NB4 (cell line): ENCODE data around the gene CCDC127.

Source experiments
- DNase-seq: peaks from one replicate; pipeline ENCODE4 v3.0.0; 2010; ENCODE audit warnings: low read depth
- H3K4me3 ChIP-seq: one replicate; pipeline ENCODE4 v1.5.1; 2011; ENCODE audit warnings: mild to moderate bottlenecking, low read depth, low read length, moderate library complexity
- MAX ChIP-seq: IDR thresholded peaks from 2 replicates; pipeline ENCODE4 v1.6.1; 2011; ENCODE audit warnings: low read depth, low read length
- MYC ChIP-seq: IDR thresholded peaks from 2 replicates; pipeline ENCODE4 v1.6.1; 2011; ENCODE audit warnings: low read depth, low read length
- POLR2A ChIP-seq: IDR thresholded peaks from 2 replicates; pipeline ENCODE4 v1.6.1; 2011; ENCODE audit warnings: mild to moderate bottlenecking; ENCODE audit not compliant: insufficient read length; ENCODE audit errors: extremely low read depth
- TF ChIP-seq, protein P1 (sequence below): IDR thresholded peaks from one replicate; pipeline ENCODE4 v1.5.1; 2012; ENCODE audit warnings: low read depth, low read length

CCDC127 gene

GRCh38 chr5:204001-204400, 14.0 kb downstream of the CCDC127 start:
- TF ChIP-seq MYC (no peak), MAX (no peak), POLR2A (no peak)
- TF ChIP-seq, protein P1, sequence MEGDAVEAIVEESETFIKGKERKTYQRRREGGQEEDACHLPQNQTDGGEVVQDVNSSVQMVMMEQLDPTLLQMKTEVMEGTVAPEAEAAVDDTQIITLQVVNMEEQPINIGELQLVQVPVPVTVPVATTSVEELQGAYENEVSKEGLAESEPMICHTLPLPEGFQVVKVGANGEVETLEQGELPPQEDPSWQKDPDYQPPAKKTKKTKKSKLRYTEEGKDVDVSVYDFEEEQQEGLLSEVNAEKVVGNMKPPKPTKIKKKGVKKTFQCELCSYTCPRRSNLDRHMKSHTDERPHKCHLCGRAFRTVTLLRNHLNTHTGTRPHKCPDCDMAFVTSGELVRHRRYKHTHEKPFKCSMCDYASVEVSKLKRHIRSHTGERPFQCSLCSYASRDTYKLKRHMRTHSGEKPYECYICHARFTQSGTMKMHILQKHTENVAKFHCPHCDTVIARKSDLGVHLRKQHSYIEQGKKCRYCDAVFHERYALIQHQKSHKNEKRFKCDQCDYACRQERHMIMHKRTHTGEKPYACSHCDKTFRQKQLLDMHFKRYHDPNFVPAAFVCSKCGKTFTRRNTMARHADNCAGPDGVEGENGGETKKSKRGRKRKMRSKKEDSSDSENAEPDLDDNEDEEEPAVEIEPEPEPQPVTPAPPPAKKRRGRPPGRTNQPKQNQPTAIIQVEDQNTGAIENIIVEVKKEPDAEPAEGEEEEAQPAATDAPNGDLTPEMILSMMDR, result no peak
- DNase-seq, result no peak
- H3K4me3 ChIP-seq, result no peak overlapping the region

DNA sequence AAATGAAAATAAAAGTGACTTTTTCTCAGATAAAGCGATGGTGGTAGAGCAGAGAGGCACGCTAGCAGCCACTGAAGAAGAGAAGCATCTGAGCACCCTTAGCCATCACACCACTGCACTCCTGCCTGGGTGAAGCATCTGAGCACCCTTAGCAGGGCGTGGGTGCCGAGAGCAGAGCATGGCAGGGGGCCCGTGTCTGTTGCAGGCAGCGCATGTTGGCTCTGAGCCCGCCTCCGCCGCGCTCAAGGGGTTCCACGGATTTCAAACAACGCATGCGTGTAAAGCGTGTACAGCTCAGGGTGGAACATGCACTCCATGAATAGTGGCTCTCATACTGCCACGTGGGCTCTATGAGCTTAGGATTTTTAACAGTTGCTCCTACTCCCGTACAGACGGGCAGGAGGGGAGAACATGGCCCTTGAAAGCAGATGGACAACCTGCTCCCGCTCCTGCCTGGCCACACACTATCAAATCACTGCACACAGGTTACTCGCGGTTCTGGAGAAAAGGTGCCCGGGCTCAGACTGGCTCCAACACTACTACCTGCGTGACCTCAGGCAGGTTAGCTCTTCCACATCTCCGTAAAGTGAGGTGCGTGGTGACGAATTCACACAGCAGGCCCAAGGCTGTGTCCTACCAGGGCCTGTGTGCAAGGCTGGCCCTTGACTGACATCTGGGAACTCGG, 14.6 kb downstream of the CCDC127 start:
- DNase-seq, result no peak
- TF ChIP-seq MAX (no peak), MYC (no peak), POLR2A (no peak)
- TF ChIP-seq, protein P1, result no peak
- no peak overlapping the region for H3K4me3 ChIP-seq

- H3K4me3 ChIP-seq, result no peak overlapping the region
- no peak for TF ChIP-seq POLR2A
- no peak for TF ChIP-seq MYC
- no peak for TF ChIP-seq MAX
- TF ChIP-seq, protein P1, result no peak
- DNase-seq, result no peak
Measured at GRCh38 chr5:201672-202071, 16.3 kb downstream of the CCDC127 start.

DNA sequence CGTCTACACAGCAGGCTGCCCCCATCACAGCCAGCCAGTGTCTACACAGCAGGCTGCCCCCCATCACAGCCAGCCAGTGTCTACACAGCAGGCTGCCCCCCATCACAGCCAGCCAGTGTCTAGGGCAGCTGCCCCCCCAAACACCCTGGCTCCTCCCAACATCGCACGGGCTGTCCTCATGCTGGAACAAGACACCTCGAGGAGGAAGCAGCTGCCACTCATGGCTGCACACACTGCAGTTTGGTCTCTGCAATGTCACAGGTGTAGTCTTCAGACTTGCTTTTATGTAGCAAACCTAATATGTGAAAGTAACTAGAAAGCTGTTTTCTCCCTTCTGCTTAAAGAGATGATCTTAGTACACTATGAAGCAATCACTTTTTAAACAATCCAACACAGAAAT, 17.0 kb downstream of the CCDC127 start:
- no peak overlapping the region for H3K4me3 ChIP-seq
- no peak for TF ChIP-seq MYC
- no peak for TF ChIP-seq MAX
- no peak for TF ChIP-seq POLR2A
- TF ChIP-seq, protein P1, result no peak
- no peak for DNase-seq

DNA sequence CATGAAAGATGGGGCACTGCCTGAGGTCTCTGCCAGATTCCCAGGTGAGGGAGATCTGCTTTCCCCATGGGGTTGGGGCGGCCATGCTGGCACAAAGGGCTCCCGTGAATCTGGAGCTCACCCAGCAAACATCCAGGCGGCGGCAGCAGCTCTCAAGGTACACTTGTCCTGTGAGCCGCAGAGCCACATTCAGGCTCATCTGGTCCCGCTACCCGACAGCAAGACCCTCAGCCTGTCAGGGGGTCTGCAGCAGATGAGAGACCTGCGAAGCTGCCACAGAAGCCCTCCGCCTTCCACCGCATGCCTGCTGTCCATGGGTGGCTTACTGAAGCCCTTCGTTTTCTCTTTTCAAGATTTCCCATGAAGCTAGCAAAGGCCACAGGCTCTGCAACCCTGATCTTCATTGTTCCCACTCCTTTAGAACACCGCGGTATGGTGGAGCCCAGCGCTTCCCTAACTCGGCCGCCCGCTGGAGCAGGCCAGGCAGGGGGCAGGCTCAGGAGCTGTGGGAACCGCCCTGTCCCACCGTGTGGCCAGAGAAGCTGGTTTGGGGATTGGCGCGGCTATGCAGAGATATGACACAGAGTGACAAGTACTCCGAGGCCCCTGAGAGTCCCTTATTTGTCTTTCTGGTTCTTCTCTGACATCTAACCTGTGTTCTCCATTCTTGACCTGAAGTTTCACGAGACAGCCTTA, 17.9 kb downstream of the CCDC127 start:
- H3K4me3 ChIP-seq, result no peak overlapping the region
- no peak for TF ChIP-seq MAX
- TF ChIP-seq POLR2A, result no peak
- TF ChIP-seq, protein P1, result no peak
- no peak for TF ChIP-seq MYC
- DNase-seq, result no peak
